Hypothalamus (tissue), 51 donors: Measurements from ENCODE around the gene TMEM14A.
"Not testable (repeated sequence)": the region's sequence is repeated elsewhere in the genome, so short reads cannot be mapped to it uniquely, and the experiment has no call there.

Experiments
- DNase-seq, 51 donors: peaks; one replicate each; lab custom pipeline; 2025; lab: John Stamatoyannopoulos, UW

The TMEM14A gene

DNA sequence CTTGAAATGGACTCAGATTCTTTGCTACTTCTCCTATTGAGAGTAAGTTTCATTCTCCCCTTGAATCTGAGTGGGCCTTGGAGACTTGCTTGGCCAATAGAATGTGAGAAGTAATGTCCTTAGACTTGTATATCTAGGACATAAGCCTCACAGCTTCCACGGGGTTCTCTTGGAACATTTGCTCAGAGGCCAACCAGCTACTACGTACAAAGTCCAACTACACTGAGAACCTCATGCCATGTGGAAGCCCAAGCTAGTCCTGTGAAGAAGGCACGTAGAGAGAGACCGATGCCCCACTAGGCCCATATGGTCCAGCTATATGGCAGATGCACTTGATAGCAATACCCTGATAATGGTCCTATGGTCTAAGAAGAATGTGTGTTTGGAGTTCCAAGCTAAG is 22.9 kb downstream of the TMEM14A start:
- no peak for DNase-seq

DNA sequence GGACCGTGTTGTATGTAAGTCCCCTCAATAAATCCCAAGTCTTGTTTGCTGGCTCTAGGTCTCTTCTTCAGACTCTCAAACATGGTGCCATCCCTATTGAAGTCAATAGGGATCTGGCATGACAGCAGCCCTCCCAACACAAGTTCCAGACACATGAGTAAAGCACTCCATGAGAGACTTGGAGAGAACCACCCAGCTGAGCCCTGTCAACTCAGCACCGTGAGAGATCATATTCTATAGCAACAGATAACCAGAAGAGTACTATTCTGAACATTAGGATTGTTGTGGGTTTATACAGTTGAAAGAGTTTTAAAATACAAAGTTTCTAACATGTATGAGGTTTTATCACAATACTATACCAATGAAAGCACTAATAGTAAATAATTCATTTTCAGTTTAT is 23.5 kb downstream of the TMEM14A start:
- DNase-seq = no peak

DNA sequence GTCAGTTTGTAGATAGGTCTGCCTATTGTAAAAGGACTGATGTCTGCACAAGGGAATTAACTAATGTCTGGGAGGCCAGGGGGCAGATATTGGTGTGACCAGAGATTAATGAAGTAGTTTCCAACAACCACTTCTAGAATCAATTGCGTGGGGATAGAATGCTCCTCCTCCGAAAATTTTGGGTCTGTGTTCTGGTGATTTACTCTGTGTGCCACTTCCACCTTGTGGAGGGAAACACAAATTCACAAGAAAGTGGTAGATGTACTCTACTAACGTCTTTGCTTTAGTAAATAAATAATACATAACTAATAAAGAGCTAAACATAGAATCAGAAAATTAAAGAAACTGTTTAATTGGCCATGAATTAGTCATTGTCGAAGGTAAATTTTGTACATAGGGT is 25.5 kb downstream of the TMEM14A start:
- no peak for DNase-seq

DNA sequence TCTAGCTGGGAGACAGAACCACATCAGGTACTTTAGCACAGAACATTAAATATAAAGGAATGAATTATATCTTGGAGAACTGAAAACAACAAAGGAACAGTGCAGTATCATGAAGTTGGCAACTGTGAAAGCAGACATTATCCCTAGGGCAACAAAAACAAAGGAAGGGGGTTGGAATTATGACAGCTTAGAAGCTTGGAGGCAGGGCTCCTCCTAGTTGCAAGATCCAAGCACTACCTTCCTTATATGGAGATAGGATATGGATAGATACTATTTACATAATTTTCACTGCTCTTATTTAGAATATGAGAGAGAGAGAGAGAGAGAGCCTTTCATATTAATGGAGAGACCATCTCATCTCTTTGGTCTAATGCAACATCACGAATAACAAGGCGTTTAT is 27.0 kb downstream of the TMEM14A start:
- DNase-seq = no peak

DNA sequence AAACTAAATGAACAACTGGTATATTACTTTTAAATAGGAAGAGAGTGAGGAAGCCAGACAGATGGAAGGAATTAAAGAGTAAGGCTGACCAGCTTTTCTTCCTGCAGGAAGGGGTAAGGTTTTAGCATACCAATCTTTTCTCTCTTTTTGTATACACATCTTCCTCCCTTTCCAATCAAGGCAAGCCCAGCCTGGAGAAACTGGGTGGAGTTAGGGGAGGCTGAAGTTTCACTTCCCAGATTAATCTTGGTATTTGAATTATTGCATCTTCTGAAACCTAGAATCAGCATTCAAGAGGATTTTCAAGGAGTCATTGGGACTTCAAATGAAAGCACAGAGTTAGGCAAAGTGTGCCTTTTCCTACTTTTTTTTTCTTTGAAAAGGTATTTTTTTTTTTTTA is 33.1 kb downstream of the TMEM14A start:
- DNase-seq = no peak

DNA sequence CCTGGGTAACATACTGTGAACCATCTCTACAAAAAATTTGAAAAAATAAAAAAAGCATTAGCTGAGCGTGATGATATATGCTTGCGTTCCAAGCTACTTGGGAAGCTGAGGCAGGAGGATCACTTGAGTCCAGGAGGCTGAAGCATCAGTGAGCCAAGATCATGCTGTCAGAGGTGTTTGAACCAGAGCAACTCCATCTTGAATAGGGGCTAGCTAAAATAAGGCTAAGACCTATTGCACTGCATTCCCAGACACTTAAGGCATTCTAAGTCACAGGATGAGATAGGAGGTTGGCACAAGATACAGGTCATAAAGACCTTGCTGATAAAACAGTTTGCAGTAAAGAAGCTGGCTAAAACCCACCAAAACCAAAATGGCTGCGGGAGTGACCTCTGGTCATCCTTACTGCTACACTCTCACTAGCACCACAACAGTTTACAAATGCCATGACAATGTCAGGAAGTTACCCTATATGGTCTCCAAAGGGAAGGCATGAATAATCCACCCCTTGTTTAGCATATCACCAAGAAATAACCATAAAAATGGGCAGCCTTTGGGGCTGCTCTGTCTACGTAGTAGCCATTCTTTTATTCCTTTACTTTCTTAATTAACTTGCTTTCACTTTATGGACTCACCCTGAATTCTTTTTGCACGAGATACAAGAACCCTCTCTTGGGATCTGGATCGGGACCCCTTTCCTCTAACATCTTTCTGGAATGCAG is 34.0 kb downstream of the TMEM14A start:
- DNase-seq = not testable (repeated sequence)

DNA sequence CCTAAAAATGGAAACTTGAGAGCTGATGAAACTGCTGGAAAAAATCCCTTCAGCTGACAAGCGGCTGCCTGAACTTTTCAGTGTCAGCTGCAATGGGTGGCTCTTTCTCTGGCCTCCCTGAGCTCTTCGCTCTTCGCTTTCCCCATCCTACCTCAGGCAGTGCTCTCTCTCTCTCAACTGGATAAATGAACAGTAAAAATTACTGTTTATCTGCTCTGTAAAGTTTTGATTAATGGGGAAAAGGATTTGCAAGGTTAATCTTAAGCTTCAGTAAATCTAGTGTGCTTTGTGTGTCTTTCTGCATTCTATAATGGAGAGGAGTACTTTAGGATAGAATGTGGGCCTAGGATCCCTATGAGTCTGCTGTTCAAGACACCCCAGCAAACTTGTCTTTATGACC is 35.1 kb downstream of the TMEM14A start:
- DNase-seq = no peak

DNA sequence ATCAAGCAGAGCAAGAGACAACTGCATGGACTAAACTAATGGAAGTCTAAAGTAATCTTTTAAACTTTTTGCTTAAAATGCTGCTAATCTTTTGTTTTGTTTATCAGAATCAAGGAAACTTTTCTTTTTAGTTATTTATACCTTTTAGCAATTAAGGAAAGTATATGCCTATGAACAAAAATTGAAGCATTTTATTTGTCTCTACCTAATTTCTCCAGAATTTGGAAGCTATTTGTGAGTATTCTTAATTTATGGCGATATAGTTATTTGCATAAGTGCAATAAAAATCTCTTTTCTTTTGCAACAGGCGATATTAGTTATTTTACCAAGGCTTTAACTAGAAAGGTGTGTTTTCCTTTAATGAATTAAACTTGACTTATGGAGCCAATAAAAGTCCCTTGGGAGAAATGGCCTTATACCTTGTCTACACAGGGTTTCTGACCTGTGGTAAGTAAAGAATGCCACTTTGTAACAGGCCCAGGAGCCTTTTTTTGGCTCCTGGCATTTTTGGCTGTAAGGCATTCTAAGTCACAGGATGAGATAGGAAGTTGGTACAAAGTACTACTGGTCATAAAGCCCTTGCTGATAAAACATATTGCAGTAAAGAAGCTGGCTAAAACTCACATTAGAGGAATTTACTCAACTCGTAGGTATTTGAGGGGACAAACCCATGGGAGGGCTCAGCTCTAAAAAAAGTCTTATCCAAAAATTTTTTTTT is 37.2 kb downstream of the TMEM14A start:
- no peak for DNase-seq

DNA sequence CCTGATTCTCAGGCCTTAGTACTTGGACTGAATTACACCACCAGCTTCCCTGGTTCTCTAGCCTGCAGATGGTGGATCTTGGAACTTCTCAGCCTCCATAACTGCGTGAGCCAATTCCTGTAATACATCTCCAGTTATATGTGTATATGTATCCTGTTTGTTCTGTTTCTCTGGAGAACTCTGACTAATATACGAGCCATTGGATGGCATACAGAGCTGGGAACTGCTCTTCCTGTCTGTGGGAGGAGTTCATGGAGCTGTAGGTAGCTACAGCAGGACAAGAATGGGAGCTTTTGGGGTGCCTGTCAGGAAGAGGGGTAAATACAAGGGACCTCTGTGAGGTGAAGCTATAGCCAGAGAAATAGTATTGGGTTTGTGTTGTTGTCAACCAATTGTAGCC is 41.2 kb downstream of the TMEM14A start:
- DNase-seq = no peak

DNA sequence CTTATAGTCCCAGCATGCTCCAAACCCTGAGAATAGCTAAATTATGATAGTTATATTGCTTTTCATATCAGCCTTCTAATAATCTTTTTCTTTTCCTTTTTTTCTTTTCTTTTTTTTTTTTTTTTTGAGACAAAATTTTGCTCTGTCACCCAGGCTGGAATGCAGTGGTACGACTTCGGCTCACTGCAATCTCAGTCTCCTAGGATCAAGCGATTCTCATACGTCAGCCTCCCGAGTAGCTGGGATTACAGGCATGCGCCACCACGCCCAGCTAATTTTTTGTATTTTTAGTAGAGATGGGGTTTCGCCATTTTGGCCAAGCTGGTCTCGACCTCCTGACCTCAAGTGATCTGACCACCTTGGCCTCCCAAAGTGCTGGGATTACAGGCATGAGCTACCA is 43.8 kb downstream of the TMEM14A start:
- DNase-seq = not testable (repeated sequence)

DNA sequence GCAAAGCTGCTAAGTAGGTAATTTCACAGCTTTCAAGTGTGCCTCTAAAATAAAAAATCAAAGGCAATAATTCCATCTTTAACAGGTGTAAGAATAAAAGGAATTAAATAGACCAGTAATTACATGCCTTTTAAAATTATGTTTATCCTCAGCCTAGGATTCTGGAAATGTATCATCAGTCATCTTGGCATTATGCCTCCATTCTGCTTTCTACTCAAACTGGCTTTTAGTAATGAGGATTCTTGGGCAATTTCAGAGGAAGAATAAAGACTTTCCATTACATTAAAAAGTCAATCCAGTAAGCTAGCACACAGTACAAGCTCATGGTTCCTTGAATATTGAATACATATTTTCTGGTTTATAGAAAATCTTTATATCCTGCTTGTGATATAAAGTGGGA is 47.6 kb downstream of the TMEM14A start:
- DNase-seq = no peak

DNA sequence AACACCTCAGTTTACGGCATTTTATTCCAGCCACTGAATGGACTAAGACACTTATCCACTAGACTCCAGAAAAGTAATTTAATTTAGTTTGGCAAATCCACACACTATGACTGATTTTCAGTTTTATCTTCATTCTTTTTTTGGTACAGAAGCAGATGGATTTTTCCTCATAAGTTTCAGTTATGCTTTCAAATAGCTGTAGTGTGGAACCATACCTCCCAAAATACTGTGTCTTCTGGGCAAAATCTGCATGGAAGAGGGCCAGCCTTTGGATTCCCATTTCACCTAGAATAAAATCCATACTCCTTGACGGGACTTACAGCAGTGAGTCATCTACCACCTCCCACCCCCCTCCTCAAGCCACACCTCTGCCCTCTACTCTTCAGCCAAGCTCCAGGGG is 49.4 kb downstream of the TMEM14A start:
- no peak for DNase-seq

DNA sequence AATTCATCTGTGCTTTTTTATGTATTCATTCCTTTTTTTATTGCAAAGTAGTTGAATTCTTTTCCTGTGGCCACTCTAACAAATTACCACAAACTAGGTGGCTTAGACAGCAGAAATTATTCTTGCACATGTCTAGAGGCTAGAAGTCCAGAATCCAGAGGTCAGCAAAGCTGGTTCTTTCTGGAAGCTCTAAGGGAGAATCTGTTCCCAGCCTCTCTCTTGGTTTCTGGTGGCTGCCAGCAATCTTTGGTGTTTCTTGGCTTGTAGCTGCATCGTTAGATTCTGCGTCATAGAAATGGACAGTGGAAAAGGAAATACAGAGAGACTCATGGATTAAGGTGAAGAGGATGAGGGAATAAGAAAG is 53.1 kb downstream of the TMEM14A start:
- DNase-seq = no peak

DNA sequence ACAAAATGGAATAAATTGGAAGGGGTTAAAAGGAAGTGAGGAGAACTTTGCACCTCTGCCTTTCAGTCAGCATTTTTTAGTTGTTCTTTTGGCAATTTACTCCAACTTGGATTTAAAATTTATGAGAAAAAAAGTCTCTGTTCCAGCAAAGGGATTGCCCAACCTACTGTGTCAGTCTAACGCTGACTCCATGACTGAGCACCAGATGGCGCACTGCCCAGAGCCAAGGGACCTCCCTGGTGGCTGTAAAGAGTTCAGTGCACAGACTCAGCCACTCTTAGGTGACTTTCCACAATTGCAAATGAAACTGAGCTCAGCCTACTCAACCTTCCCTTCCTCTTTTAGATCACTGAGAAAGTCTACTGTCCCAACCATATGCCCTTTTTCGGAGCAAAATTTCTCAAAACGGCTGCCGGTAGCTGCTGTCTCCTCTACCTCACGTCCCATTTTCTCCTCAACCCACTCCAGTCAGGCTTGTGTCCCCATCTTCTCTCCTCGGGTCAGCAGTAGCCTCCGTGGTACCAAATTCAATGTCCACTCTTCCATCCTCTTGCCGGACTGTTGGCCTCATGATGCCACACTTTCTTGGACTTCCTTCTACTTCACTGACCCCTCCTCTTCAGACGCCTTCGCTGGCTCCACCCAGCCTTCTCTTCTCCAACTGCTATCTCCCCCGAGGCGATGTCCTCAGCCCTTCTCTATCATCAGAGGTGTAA is 53.7 kb downstream of the TMEM14A start:
- peak in 17 of 51 donors; percentile 1 to 37 (median 5) for DNase-seq

DNA sequence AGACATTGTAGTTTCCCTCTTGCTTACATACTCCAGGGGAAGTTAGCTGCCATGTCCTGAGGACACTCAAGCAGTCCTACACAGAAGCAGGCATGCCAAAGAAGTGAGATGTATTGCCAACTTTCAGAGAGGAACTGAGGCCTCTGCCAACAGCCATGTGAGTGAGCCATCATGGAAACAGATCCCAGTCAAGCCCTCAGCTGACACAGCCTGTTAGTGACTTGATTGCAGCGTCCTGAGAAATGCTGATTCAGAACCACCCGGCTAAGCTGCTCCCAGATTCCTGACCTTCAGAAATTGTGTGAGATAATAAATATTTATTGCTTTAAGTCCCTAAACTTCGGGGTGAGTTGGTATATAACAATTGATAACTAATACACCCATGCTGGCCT is 54.2 kb downstream of the TMEM14A start:
- DNase-seq = no peak

DNA sequence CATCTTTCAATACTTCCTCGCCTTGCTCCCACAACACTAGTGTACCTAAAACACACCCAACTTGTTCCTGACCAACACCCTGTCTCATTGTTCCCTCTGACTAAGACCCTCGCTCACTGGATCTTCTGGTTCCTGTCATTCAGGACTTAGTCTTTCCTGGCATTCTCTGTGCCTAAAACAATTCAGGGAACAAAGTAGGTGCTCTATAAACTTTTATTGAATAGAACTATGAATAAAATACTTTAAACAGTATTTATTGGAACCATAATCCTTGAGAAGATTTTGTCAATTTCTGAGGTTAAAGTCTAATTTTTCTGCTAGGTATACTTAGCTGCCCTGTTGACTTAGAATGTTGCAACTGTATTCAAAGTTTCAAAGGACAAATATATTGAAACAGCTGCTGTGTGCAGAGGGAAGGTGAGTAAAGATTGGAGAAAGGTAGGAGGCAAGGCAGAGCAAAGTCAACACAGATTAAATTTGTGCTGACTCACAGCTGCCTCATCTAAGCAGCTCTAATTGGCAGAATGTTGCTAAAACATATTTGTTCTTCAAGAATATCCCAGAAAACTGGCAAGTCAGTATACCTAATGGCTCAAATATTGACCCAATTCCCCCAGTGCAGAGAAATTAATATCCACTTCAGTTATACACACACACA is 54.8 kb downstream of the TMEM14A start:
- DNase-seq = no peak

DNA sequence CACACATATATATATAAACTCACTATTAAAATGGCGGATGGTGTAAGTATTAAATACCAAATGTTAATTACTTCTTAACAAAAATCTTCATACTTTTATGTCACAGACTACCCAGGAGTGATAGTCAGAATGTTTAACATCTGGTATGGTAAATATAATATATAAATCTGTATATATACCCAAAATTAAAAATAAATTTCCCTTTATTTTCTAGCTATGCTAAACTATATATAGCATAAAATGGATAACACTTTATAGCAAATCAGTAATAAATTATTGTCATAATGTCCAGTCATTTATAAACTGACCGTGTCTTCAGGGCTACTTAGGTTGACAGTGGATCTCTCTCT is 55.3 kb downstream of the TMEM14A start:
- no peak for DNase-seq

DNA sequence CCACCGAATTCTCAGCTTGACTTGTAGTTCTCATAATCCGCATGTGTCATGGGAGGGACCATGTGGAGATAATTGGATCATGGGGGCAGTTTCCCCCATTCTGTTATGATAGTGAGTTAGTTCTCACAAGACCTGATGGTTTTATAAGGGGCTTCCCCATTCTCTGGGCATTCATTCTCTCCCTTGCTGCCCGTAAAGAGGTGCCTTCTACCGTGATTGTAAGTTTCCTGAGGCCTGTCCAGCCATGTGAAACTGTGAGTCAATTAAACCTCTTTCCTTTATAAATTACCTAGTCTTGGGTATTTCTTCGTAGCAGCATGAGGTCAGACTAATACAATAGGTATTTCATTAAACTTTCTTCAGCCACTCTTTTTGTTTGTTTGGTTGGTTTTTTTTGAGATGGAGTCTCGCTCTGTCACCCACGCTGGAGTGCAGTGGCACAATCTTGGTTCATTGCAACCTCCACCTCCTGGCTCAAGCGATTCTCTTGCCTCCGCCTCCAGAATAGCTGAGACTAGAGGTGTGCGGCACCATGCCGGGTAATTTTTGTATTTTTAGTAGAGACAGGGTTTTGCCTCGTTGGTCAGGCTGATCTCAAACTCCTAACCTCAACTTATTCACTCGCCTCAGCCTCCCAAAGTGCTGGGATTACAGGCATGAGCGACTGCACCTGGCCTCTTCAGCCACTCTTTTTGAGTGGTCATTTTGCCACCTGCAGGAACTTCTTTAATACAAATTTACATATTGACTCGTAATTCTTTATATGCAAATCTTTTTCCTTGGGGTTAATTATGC is 56.0 kb downstream of the TMEM14A start:
- no peak for DNase-seq

DNA sequence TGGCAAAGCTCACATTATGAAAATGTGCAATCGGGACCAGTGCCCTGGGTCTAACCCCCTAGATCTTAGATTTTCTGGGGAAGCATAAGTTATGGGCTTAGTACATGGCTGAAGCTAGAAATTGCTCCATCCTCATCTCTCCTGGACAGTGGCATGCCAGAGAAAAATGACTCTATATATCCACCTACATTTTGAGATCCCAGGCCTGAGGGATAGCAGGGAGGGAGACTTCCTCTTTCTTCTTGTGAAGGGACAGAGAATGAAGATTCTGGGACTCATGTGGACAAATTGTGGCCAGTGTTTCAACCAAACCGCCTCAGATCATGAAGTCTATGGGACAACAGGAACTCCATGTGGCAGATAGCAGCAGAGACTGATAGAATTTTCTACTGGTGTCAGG is 57.0 kb downstream of the TMEM14A start:
- no peak for DNase-seq

DNA sequence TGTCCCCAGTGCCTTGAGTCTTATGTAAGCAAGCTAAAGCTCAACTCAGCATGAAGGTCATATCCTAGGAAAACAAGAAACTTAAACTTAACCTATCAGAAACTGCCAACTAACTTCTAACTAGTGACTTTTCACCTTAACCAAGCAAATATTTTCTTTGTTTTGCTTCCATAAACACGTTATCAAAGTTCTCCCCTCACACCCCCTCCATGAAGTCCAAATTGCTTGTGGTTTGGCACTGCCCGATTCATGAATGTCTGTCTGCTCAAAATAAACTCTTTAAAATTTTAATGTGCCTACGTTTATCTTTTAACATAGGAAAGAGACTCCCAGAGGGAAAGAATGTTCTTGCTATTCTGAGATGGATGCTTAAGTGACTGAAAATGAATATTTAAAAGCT is 57.5 kb downstream of the TMEM14A start:
- DNase-seq = no peak

DNA sequence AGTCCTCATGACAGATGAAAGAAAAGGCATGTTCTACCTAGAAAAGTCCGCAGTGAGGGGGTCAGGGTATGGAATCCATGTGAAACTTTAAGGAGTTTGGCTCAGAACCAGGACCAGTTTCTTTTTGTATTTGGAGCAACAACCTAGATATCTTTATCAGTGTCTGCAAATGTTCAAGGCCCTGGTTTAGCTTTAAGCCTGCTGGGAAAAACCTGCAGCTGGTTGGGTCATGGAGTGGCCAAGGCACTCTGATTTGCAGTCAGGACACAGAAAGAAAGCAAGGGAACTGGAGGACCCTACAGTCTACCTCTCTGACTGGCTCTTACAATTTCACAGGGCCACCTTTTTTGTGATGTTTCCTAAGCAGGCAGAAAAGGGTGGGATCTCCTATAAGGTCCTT is 58.7 kb downstream of the TMEM14A start:
- no peak for DNase-seq
